Thyroid gland (tissue), 4 donors: ENCODE data around the gene MTCP1.

Experiments used
- CTCF ChIP-seq, 6 experiments: fragments of 200-600 bp in 3 of 6; fragments of 450-650 bp in 3 of 6; sonication (generic) in 3 of 6; IDR thresholded peaks; one replicate each; pipeline ENCODE4 v1.5.1; 2016 to 2019; ENCODE audit warnings: antibody characterized with exemption in 6 of 6, mild to moderate bottlenecking in 2 of 6, inconsistent platforms in 1 of 6, moderate library complexity in 1 of 6
- POLR2A ChIP-seq, 2 donors: fragments of 450-650 bp; IDR thresholded peaks; one replicate each; pipeline ENCODE4 v1.6.1; 2017; ENCODE audit warnings: antibody characterized with exemption in 2 of 2, mild to moderate bottlenecking in 2 of 2, moderate library complexity in 1 of 2

GRCh38 chrX:155070975-155071693 lies at the start of gene MTCP1, which contains the start of the genes BRCC3 and CMC4:
- TF ChIP-seq CTCF (IDR thresholded peaks at IDR 0.05), result no peak
- TF ChIP-seq POLR2A (IDR thresholded peaks at IDR 0.05), result peak in 1 of 2 donors; percentile 66
